SJCRH30 (cell line): Measurements from ENCODE around the gene ZNF296. TPM values are rescaled to one million over a fixed set of nuclear protein-coding genes. Genes with fewer than 3 reads are reported as not detected.

Experiments used
- total RNA-seq: library from RNA; depleted of rRNA; stranded (reverse); fragments of >200 nt; shearing (Covaris generic); gene quantifications from 2 replicates; pipeline ENCODE4 v1.2.3, GENCODE V29; 2014; rRNA removed

The ZNF296 gene
- total RNA-seq, 1 experiment from 2014 or later: not detected

Other genes starting within 250 kb of the ZNF296 start
- gene NECTIN2, start 230.2 kb downstream of the ZNF296 start, total RNA-seq: 46.0 and 50.2 TPM in 2 replicates
- gene TOMM40, start 185.2 kb downstream of the ZNF296 start, total RNA-seq: 104 and 110 TPM in 2 replicates
- gene APOE, start 170.7 kb downstream of the ZNF296 start, total RNA-seq: 4.5 and 6.5 TPM in 2 replicates
- gene APOC1, start 161.9 kb downstream of the ZNF296 start, total RNA-seq: 18.3 and 22.9 TPM in 2 replicates
- 0.20 TPM in 1 of 2 replicates, not detected in the other for gene APOC4, start 134.2 kb downstream of the ZNF296 start, total RNA-seq
- not detected in 2 replicates for gene APOC2, start 130.4 kb downstream of the ZNF296 start, total RNA-seq
- gene CLPTM1, start 121.1 kb downstream of the ZNF296 start, total RNA-seq: 36.0 and 37.9 TPM in 2 replicates
- gene RELB, start 75.0 kb downstream of the ZNF296 start, total RNA-seq: 2.8 and 4.0 TPM in 2 replicates
- gene CLASRP, start 37.4 kb downstream of the ZNF296 start, total RNA-seq: 26.4 and 39.8 TPM in 2 replicates
- 37.3 and 37.9 TPM in 2 replicates for gene GEMIN7, start 2.8 kb upstream of the ZNF296 start, total RNA-seq
- 19.4 and 20.0 TPM in 2 replicates for gene PPP1R37, start 16.7 kb upstream of the ZNF296 start, total RNA-seq
- gene NKPD1, start 84.5 kb upstream of the ZNF296 start, total RNA-seq: not detected in 2 replicates
- 3.0 and 4.7 TPM in 2 replicates for gene TRAPPC6A, start 101.8 kb upstream of the ZNF296 start, total RNA-seq
- 2.1 and 2.6 TPM in 2 replicates for gene BLOC1S3, start 102.3 kb upstream of the ZNF296 start, total RNA-seq
- 0.13 TPM in 1 of 2 replicates, not detected in the other for gene EXOC3L2, start 168.9 kb upstream of the ZNF296 start, total RNA-seq
- gene MARK4, start 174.8 kb upstream of the ZNF296 start, total RNA-seq: 16.5 and 16.8 TPM in 2 replicates
- gene CKM, start 246.4 kb upstream of the ZNF296 start, total RNA-seq: 3.9 and 4.6 TPM in 2 replicates